ENCODE data around the gene XPO1.

XPO1 gene

DNA sequence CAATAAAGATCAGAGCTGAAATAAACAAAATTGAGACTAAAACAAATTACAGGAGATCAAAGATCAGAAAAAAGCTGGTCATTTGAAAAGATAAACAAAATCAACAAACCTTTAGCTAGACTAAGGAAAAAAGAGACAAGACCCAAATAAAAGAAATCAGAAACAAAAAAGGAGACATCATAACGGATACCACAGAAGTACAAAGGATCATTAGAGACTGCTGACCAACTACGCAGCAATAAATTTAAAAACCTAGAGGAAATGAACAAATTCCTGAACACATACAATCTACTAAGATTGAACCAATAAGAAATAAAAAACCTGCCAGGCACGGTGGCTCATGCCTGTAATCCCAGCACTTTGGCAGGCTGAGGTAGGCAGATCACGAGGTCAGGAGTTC lies 101.0 kb downstream of the XPO1 start:
- FAIRE-seq (no peak), DNase-seq (ENCODE audit: insufficient read length, low spot score) (no peak)

DNA sequence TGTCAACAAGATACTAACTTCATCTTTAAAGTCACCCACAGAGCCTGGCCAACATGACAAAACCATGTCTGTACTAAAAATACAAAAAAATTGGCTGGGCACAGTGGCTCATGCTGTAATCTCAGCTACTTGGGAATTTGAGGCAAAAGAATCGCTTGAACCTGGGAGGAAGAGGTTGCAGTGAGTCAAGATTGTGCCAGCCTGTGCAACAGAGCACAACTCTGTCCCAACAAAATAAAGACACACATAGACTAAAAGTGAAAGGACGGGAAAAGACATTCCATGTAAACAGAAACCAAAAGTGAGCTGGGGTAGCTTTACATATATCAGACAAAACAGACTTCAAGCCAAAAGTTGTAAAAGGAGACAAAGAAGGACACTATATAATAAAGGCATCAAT lies 102.1 kb downstream of the XPO1 start:
- DNase-seq (ENCODE audit: insufficient read length, low spot score) = no peak
- FAIRE-seq = no peak

DNA sequence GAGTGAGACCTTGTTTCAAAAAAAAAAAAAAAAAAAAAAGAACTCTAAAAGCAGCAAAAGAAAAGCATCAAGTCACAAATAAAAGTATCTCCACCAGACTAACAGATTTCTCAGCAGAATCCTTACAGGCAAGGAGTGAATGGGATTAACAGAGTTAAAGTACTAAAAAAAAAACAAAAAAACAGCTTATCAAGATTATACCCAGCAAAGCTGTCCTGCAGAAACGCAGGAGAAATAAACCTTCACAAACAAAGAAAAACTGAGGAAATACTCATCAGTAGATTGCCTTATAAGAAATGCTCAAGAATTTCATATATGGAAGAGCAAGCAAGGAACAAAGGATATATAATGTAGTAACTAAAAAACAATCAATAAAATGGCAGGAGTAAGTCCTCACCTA lies 102.9 kb downstream of the XPO1 start:
- DNase-seq (ENCODE audit: insufficient read length, low spot score) = no peak
- no peak for FAIRE-seq

DNA sequence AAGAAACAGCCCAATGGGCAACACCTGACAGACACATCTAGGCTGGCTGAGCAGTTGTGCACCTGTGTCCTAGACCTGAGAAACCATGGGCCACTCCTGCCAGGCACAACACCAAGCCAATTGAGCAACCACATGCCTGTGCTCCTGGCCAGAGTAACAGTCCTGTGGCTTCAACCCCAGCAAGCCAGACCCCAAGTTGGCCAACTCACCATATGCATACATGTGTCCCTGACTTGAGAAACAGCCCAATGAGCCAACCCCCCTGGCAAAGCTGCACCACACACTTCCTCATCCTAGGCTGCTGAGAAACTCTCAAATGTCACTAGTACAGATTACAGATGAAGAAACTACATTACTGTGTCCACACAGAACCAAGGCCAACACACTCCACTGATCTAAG lies 103.8 kb downstream of the XPO1 start:
- FAIRE-seq (peak; percentile 63), DNase-seq (ENCODE audit: insufficient read length, low spot score) (no peak)

DNA sequence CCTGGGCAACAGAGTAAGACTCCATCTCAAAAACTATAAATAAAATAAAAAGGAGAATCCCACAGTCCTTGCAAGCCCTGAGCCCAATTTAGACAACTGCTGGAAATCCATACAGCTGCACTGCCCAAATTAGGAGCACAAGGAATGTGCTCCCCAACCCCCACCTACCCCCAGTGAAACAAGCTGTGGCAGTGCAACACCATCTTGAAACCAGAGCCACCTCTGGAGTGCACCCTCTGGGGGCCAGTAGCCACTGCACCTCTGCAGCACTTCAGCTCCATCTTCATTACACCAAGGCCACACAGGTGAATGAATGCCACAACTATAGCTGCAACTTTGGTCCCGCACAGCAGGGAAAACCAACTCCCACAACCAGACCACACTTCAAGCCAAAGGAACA lies 104.5 kb downstream of the XPO1 start:
- FAIRE-seq = no peak

DNA sequence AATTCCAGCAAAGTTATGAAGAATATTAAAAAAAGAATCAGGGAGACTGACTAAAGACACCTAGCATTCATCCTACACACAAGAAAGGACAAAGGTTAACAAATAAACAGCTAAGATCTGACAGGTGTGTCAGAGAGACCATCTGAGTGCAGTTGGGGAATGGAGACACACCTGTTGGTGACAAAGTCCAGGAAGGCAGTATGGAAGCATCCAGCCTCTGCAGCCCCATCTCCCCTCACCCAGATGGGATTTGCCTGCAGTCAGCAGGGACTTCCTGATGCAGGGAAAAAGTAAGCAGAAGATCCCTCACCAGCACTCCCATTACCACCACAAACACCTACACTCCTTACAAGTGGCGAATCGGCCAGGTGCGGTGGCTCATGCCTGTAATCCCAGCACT lies 105.2 kb downstream of the XPO1 start:
- FAIRE-seq (no peak), DNase-seq (ENCODE audit: insufficient read length, low spot score) (no peak)

More for the DNA sequence above, 104.5 kb downstream of the XPO1 start:
- no peak for DNase-seq (ENCODE audit: insufficient read length, low spot score)

DNA sequence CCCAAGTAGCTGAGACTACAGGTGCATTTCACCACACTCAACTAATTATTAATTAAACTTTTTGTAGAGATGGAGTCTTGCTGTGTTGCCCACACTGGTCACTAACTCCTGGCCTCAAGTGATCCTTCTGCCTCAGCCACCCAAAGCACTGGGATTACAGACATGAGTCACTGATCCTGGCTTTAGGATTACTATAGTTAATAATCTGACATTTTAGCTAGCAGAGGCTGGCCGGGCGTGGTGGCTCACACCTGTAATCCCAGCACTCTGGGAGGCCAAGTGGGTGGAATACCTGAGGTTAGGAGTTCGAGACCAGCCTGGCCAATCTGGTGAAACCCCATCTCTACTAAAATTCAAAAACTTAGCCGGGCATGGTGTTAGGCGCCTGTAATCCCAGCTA lies 106.8 kb downstream of the XPO1 start:
- DNase-seq (ENCODE audit: insufficient read length, low spot score) (no peak), FAIRE-seq (no peak)
